Spinal cord (tissue), 10 donors: ENCODE measurements around the gene IL1RAPL1. TPM values are rescaled to one million over a fixed set of nuclear protein-coding genes. Genes with fewer than 3 reads are reported as not detected.
"Not testable (repeated sequence)": the region's sequence is repeated elsewhere in the genome, so short reads cannot be mapped to it uniquely, and the experiment has no call there.

ENCODE experiments used
- DNase-seq, 6 donors: peaks; one replicate each; pipeline versions ENCODE4 v3.0.0 to v3.0.0-alpha.2; 2013 to 2015; ENCODE audit warnings: low spot score in 6 of 6, low read depth in 4 of 6
- H3K27ac ChIP-seq: one replicate; pipeline ENCODE4 v1.5.1; 2013; ENCODE audit warnings: low read depth, low read length, control low read depth
- H3K27me3 ChIP-seq: one replicate; pipeline ENCODE4 v1.6.1; 2013; ENCODE audit warnings: low read length; ENCODE audit not compliant: control insufficient read depth, insufficient read depth
- H3K36me3 ChIP-seq: one replicate; pipeline ENCODE4 v1.6.1; 2013; ENCODE audit warnings: low read length; ENCODE audit not compliant: control insufficient read depth, insufficient read depth
- H3K4me1 ChIP-seq: one replicate; pipeline ENCODE4 v1.6.1; 2013; ENCODE audit warnings: low read length; ENCODE audit not compliant: control insufficient read depth, insufficient read depth
- H3K4me3 ChIP-seq: one replicate; pipeline ENCODE4 v1.5.1; 2013; ENCODE audit warnings: low read depth, low read length, control low read depth
- H3K9me3 ChIP-seq: one replicate; pipeline ENCODE4 v1.6.1; 2013; ENCODE audit warnings: low read length; ENCODE audit not compliant: control insufficient read depth, insufficient read depth
- WGBS: methylation state at CpG from one replicate; pipeline ENCODE4 v1.1.5; 2013; ENCODE audit warnings: missing lambda C conversion rate; ENCODE audit not compliant: insufficient coverage; 5-methylcytosine and 5-hydroxymethylcytosine counted together
- polyA plus RNA-seq, 2 donors: library from polyadenylated mRNA; unstranded; fragments of 120-200 nt; gene quantifications; one replicate each; pipeline ENCODE4 v1.2.1, GENCODE V29; 2013; ENCODE audit not compliant: insufficient read length in 2 of 2
- total RNA-seq, 2 donors: library from RNA; depleted of rRNA in 1 of 2; stranded (reverse); fragments of 120-200 nt in 1 of 2; fragments of >200 nt in 1 of 2; gene quantifications; one replicate each; pipeline versions ENCODE4 v1.2.3 to v1.2.4, GENCODE V29; 2013 to 2014
- donor health status: healthy.

IL1RAPL1 gene
- total and polyA plus RNA-seq, 4 donors, result 2.3 to 24.5 (median 7.0) TPM

DNA sequence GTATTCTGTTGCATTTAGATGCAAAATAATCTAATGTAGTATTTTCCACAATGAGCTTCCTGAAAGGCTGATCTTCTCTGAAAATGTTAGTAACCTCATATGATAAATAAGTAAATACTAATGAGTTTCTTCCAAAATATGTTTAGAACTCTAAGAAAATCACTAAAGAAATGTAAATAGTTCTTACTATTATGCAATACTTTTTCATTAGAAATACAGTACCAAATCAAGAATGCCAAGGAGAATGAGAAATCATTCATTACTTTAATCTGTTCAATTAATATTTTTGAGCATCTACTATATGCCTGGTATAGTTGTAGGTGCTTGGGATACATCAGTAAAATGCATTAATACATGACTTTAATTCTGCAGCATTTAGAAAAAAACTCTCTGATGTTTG lies 130.6 kb downstream of the IL1RAPL1 start:
- H3K4me3 ChIP-seq, result no peak overlapping the region
- H3K36me3 ChIP-seq, result no peaks in the 10 kb centered on the region
- H3K27ac ChIP-seq, result no peak overlapping the region
- no peaks in the 10 kb centered on the region for H3K27me3 ChIP-seq
- DNase-seq, result no peak
- H3K4me1 ChIP-seq, result no peaks in the 10 kb centered on the region
- no peaks in the 10 kb centered on the region for H3K9me3 ChIP-seq

DNA sequence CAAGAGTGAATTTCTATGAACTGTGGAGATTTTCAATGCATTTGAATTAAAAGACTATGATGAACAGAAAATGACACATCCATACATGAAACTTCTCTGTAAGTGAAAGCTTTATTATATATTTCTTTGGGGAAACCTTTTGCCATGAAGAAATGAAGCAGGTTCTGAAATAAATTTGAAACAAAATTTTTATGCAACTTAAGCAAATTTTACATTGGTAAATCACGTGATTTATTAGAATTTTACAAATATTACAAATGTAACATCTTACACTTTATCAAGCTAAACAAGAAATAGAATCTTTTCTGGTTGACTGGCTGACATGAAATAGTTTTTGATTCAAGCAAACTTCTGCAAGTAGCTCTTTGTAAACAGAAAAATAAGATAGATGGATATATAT lies 131.2 kb downstream of the IL1RAPL1 start:
- Histone ChIP-seq H3K36me3 (no peaks in the 10 kb centered on the region), H3K4me1 (no peaks in the 10 kb centered on the region), H3K27me3 (no peaks in the 10 kb centered on the region), H3K27ac (no peak overlapping the region), H3K9me3 (no peaks in the 10 kb centered on the region), H3K4me3 (no peak overlapping the region)
- WGBS, result no CpG with 5 or more reads among the region's 1 CpG
- no peak for DNase-seq

DNA sequence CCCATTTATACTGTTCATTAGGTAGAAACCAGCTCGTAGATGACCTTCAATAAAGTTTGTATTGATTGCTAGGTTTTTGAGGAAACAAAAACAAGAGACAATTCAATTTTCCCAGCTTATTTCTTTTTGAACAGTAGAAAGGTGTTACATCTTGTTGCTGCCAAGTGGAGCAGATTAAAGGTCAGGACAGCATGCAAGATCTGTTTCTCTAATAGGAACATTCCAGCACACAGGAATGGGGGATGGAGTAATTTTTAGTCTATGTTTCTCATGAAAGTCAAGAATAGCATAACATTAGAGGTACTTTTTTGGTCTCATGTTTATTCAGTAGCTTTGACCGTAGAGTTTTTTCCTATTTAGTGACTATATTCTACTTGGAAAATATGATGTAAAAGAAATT lies 132.4 kb downstream of the IL1RAPL1 start:
- WGBS, result no CpG with 5 or more reads among the region's 2 CpGs
- H3K9me3 ChIP-seq, result no peaks in the 10 kb centered on the region
- H3K4me1 ChIP-seq, result no peaks in the 10 kb centered on the region
- no peaks in the 10 kb centered on the region for H3K36me3 ChIP-seq
- H3K27me3 ChIP-seq, result no peaks in the 10 kb centered on the region
- no peak overlapping the region for H3K4me3 ChIP-seq
- H3K27ac ChIP-seq, result no peak overlapping the region
- DNase-seq, result no peak

DNA sequence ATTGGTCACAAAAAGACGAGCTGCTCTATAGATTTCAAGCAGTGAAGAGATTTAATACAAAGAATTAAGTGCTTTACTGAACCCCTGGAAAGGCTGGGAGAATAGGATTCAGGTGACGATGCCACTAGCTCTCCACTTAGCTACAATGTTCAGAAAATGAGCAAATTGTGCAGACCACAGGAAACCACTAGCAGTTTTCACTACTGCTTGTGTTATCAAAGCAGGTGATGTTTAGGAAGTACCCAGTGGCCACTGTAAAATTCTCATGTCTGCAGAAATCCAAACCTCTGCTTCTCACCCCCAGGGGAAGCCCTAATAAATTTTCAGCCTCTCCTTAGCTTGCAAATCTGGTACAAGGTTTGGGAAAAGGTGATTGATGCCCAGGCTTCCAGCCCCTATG lies 165.1 kb downstream of the IL1RAPL1 start:
- H3K27ac ChIP-seq, result no peak overlapping the region
- no peaks in the 10 kb centered on the region for H3K36me3 ChIP-seq
- DNase-seq, result no peak
- H3K4me1 ChIP-seq, result no peaks in the 10 kb centered on the region
- no peaks in the 10 kb centered on the region for H3K9me3 ChIP-seq
- no CpG with 5 or more reads among the region's 2 CpGs for WGBS
- no peak overlapping the region for H3K4me3 ChIP-seq
- no peaks in the 10 kb centered on the region for H3K27me3 ChIP-seq

DNA sequence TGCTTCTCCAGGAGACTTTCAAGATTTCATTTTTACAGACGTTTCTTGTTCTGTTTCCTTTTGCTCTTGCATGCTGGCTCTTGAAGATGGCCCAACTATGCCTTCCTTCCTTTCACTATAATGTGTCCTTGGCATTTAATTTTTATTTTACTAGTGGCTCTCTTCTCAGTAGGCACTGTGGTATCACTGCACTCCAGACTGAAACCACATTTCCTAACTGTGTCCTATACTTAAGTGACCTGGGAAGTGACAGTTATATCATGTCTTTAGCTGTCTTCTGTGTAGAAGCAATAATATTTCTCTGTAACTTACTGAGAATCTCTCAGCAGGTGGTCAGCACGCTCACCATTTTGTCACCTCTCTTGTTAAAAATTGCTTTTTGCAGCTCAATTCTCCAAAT lies 168.9 kb downstream of the IL1RAPL1 start:
- H3K27me3 ChIP-seq, result no peaks in the 10 kb centered on the region
- no peaks in the 10 kb centered on the region for H3K36me3 ChIP-seq
- no peaks in the 10 kb centered on the region for H3K9me3 ChIP-seq
- no peaks in the 10 kb centered on the region for H3K4me1 ChIP-seq
- WGBS, result no CpG with 5 or more reads among the region's 2 CpGs
- no peak for DNase-seq
- H3K4me3 ChIP-seq, result no peak overlapping the region
- H3K27ac ChIP-seq, result no peak overlapping the region

DNA sequence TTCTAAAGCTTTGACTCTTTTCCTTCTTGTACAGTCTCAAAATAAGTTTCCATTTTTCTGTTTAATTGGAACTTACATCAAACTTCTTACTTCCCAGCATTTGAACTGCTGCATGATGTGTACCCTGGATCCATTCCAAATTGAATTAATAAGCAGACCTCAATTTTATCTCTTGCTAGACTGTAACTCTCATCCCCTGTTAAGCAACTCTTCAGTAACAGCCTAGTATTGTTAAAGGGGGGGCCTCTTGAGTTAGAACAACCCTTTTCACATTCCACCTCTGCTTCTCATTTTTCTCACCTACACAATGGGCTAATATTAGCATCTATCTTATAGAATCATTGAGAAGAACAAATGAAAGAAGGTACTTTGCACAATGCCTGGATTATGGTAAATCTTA lies 169.4 kb downstream of the IL1RAPL1 start:
- no peaks in the 10 kb centered on the region for H3K27me3 ChIP-seq
- no peaks in the 10 kb centered on the region for H3K9me3 ChIP-seq
- no peak for DNase-seq
- H3K4me1 ChIP-seq, result no peaks in the 10 kb centered on the region
- no peak overlapping the region for H3K27ac ChIP-seq
- no peaks in the 10 kb centered on the region for H3K36me3 ChIP-seq
- no peak overlapping the region for H3K4me3 ChIP-seq

DNA sequence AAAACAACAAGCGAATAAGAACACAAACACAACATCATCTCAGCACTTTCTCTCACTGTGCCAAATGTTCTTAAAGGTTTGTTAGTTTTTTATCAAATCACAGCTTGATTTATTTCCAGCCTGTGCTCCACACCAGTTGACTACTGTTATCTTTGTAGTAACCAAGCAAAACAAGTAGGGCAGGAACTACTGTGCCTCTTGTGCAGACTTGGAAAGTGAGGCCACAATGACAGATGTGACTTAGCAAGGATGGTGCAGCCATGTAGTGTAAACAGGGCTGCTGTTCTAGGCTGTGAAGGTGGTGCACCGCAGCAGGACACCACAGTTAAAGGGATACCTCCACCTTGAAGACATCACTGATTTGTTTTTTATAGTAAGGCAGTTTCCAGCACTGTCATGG lies 170.0 kb downstream of the IL1RAPL1 start:
- no CpG with 5 or more reads among the region's 2 CpGs for WGBS

DNA sequence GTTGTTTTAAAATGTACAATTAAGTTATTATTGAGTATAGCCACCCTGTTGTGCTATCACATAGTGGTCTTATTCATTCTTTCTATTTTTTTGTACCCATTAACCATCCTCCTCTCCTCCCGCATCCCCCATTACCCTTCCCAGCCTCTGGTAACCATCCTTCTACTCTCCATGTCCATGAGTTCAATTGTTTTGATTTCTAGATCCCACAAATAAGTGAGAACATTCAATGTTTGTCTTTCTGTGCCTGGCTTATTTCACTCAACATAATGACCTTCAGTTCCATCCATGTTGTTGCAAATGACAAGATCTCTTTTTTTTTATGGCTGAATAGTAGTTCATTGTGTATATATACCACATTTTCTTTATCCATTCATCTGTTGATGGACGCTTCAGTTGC lies 179.3 kb downstream of the IL1RAPL1 start:
- not testable (repeated sequence) for H3K27ac ChIP-seq, DNase-seq
- 50% methylated on average over 1 of the region's 2 CpGs for WGBS

More for the DNA sequence above, 170.0 kb downstream of the IL1RAPL1 start:
- no peak overlapping the region for H3K4me3 ChIP-seq
- H3K36me3 ChIP-seq, result no peaks in the 10 kb centered on the region
- no peaks in the 10 kb centered on the region for H3K27me3 ChIP-seq
- H3K9me3 ChIP-seq, result no peaks in the 10 kb centered on the region
- no peak for DNase-seq
- no peak overlapping the region for H3K27ac ChIP-seq
- H3K4me1 ChIP-seq, result no peaks in the 10 kb centered on the region

DNA sequence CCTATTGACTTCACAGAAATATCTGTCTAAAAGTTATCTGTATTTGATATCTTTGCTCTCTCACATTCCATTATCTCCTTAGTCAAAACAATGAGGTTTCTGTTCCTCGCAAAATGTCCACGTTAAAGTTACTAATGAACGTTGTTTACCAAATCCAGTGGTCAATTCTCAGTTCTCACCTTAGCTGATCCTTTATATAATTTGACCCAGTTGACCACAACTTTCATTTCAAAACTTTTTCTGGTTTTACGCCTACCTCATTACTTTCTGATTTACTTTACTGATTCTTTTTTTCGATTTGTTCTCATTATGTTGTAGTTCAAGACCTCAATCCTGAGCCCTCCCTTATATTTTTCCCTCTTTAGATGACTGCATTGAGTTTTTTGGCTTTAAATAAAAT lies 186.6 kb downstream of the IL1RAPL1 start:
- no peaks in the 10 kb centered on the region for H3K9me3 ChIP-seq
- no peaks in the 10 kb centered on the region for H3K27me3 ChIP-seq
- no peak overlapping the region for H3K4me3 ChIP-seq
- H3K4me1 ChIP-seq, result no peaks in the 10 kb centered on the region
- WGBS, result 82% methylated on average over 3 of the region's 5 CpGs
- H3K36me3 ChIP-seq, result no peaks in the 10 kb centered on the region
- H3K27ac ChIP-seq, result no peak overlapping the region
- DNase-seq, result no peak

More for the DNA sequence above, 179.3 kb downstream of the IL1RAPL1 start:
- H3K9me3 ChIP-seq, H3K36me3 ChIP-seq, H3K27me3 ChIP-seq, H3K4me1 ChIP-seq, H3K4me3 ChIP-seq: not testable (repeated sequence)

DNA sequence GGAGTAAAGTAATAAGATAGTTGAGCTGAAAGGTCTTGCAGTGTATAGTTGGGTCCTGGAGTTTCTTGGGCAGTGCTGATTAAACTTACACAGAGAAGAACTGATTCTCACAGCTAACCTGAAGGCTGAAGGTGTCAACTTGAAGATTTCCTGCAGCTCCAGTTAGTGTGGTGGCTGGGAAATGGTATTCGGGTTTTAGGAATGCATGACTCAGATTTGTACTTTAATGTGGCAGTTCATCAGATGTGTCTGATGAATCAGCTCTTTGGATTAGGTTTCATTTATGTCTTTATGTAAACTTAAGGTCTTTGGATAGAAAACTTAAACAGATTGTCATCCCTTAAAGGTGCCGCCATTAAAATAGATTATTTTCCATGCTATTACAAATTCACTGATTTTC lies 200.0 kb downstream of the IL1RAPL1 start:
- WGBS, result no CpG with 5 or more reads among the region's 2 CpGs
- no peaks in the 10 kb centered on the region for H3K27me3 ChIP-seq
- H3K4me1 ChIP-seq, result no peaks in the 10 kb centered on the region
- no peaks in the 10 kb centered on the region for H3K9me3 ChIP-seq
- H3K27ac ChIP-seq, result no peak overlapping the region
- no peaks in the 10 kb centered on the region for H3K36me3 ChIP-seq
- no peak overlapping the region for H3K4me3 ChIP-seq
- no peak for DNase-seq
